DMS 273 (cell line): Measurements from ENCODE around the gene FLRT2.

Experiments used
- DNase-seq: peaks from one replicate; lab custom pipeline; 2025; ENCODE audit not compliant: unreplicated experiment; lab: John Stamatoyannopoulos, UW

FLRT2 gene

DNA sequence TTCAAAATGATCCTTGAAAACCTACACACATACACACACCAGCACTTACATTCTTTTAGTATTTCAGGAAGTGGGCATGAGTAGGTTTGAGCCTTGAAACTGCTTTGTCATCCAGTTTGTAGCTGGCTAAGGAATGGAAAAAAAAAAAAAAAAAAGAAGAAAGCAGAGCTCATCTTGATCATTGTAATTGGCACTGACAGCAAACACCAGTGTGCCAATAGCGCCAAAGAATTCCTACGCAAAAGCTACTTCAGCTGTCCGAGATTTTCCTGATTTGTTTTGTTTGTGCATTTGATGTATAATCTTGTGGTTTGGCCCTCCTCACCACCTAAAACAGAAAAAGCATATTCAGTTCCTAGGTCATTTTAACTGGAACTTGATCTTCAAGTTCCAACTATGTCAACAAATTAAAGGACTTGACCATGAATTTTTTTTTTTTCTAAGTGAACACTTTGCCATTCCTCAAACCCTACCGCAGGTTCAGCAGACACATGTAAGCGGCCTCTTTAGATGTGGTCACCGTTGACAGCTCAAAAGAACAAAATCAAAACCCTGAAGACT is 57.3 kb downstream of the FLRT2 start:
- DNase-seq: no peak

DNA sequence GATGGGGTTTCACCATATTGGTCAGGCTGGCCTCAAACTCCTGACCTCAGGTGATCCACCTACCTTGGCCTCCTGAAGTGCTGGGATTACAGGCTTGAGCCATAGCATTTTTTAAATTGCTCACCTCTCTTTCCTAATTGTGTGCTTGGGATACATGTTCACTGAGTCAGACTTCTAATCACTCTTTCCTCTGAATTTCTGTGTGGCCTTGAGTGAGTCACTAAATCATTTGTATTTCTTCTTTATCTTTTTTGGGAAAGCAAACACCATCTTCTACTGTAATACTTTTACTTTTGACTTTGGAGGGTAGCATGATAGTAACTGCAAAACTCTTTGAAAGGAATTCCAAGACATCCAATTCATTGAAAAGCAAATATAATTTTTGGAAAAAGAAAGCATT is 60.8 kb downstream of the FLRT2 start:
- DNase-seq: no peak

DNA sequence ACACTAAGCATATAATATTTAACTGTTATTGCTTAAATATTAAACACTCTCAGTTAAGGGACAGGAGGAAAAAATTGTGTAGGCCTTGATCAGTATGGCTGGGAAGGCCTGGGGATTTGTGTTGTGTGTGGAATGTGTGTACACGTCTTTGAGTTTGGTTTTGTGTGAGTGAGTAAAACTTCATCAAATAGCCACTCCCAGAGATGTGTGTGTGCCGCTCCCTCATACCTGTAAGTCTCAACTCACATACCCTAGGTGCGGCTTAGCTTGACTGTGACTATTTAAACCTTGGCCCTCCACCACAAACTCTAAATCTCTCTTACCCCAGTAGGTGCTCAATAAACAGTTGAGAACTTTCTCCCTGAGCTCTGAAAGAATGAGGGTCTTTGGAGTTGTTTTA is 64.3 kb downstream of the FLRT2 start:
- DNase-seq: no peak

GRCh38 chr14:85595981-85596380 is 66.0 kb downstream of the FLRT2 start:
- DNase-seq: no peak

DNA sequence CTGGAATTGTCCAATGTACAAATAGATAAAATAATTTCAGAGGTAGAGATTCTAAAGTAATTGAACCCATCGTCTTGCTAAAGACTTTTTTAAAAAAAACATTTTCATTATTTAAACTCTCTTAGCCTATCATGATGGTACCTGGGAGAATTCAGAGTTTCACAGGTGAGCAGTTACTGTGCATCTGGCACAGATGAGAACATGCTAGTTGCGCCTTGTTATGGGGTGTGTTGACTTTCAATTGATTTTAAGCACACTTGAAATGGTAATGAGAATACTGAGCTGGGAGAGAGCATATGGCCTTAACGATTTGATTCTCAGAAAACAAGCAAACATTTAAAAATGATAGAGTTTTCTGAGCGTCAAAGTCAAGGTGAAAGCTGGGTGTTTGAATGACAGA is 66.6 kb downstream of the FLRT2 start:
- no peak for DNase-seq

- no peak for DNase-seq
Observed at GRCh38 chr14:85597701-85598100, 67.8 kb downstream of the FLRT2 start.

- no peak for DNase-seq
Observed at GRCh38 chr14:85599939-85600338, 70.0 kb downstream of the FLRT2 start.

DNA sequence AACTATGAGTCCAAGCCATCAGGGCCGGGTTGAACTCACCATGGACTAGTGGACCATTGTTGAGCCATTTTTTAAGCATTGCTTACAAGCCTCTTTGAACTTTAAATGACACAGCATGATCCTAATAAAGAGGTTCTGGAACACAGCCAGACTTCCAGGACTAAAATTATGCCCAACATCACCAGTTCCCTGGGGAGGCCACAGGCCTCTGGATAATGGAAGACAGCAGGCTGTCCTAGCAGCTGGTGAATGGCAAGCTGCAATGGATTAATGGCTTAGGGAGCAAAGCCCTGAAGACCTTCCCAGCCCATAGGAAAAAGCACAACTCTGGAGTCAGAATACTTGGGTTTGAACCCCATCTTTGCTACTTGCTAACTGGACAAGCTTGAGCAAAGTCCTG is 71.3 kb downstream of the FLRT2 start:
- peak; percentile 46 for DNase-seq

GRCh38 chr14:85601690-85602089 is 71.7 kb downstream of the FLRT2 start:
- DNase-seq: no peak

GRCh38 chr14:85602345-85602744 is 72.4 kb downstream of the FLRT2 start:
- no peak for DNase-seq

- no peak for DNase-seq
Observed at GRCh38 chr14:85604021-85604420, 74.1 kb downstream of the FLRT2 start.

DNA sequence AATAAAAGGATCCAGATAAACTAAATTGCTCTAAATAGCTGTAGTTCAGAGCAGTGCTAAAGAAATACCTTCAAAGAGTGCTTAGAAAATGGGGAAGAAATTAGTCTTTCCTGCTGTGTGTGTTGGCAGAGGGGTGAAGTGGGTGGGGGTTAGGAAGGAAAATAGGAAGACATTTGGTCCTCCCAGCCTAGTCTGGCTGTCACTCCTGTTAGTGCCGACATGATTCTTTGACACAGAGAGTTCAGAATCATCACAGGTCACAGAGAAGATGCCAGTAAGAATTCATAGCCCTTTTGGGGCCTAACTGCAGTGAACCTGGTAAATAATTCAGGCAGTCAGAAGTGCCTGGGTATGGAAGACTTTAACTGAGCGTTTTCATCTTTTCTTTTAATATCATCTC is 74.8 kb downstream of the FLRT2 start:
- DNase-seq: no peak

DNA sequence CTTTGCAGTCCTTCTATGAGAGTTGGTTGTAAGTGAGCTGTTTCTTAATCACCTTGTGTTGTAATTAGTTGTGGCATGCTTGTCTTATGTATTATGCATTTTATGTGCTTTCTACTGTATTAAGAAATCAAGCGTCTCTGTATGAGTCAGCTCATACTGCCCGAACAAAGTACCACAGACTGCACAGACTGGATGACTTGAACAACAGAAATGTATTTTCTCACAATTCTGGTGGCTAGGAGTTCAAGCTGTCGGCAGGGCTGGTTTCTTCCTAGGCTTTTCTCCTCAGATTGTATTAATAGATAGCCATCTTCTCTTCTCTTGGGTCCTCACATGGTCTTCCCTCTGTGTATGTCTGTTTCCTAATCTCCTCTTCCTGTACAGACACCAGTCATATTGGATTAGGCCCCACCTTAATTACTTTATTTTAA is 77.7 kb downstream of the FLRT2 start:
- no peak for DNase-seq

GRCh38 chr14:85613496-85613895 is 83.6 kb downstream of the FLRT2 start:
- no peak for DNase-seq

DNA sequence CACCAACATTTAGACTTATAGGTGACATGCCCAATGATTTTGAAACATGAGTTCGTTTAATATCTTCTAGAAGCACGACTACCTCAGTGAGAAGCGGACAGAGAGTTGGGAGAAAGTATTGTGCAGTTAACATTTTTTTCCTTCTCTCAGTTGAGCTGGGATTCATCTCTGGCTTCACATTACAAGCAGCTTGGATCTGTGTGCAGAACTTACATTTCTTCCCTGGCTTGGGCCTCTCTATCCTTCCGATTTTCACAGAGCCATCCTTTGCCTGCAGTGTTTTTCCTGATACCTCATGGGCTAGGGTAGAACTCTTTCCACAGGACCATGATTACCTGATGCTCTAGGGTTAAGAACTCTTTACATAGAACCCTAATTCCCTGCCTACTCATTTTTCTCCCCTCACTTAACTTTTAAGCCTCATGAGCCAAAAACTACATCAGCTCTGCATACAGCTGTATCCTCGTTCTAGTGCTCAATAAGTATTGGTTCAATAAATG is 86.5 kb downstream of the FLRT2 start:
- DNase-seq: no peak

DNA sequence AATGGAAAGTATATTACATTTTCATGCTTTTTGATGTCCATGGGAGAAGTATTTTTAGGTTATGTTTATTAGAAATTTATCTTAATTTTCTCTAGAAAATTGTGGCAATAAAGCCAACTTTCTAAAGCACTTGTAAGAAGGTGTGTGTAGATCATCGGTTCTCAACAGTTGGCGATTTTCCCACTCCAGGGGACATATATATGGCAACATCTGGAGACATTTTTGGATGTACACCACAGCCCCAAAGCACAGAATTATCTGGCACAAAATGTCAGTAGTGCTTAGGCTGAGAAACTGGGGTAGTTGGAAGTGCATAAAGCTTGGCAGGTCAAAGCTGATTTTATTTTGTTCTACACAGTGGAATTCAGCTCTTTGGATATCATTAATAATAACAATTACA is 86.9 kb downstream of the FLRT2 start:
- DNase-seq: no peak

- DNase-seq: no peak
Observed at GRCh38 chr14:85617791-85618190, 87.8 kb downstream of the FLRT2 start.

GRCh38 chr14:85618390-85618789 is 88.4 kb downstream of the FLRT2 start:
- DNase-seq: no peak

DNA sequence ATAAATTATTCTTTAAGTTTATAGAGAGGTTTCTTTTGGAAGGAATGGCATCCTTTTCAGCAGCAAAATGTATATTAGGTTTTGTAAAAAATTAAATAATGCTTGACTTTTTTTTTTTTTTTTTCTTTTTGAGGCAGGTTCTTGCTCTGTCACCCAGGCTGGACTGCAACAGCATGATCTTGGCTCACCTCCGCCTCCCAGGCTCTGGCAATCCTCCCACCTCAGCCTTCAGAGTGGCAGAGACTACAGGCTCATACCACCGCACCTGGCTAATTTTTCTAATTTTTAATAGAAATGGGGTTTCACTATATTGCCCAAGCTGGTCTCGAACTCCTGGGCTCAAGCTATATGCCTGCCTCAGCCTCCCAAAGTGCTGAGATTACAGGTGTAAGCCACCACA is 89.0 kb downstream of the FLRT2 start:
- no peak for DNase-seq

- DNase-seq: no peak
Observed at GRCh38 chr14:85619851-85620250, 89.9 kb downstream of the FLRT2 start.

- no peak for DNase-seq
Observed at GRCh38 chr14:85620947-85621346, 91.0 kb downstream of the FLRT2 start.

GRCh38 chr14:85622106-85622505 is 92.2 kb downstream of the FLRT2 start:
- DNase-seq: no peak

GRCh38 chr14:85622986-85623685 is 93.2 kb downstream of the FLRT2 start:
- DNase-seq: no peak
